HepG2 (cell line): ENCODE results near the gene AHSG. TPM values are rescaled to one million over a fixed set of nuclear protein-coding genes. Genes with fewer than 3 reads are reported as not detected.

Experiments used
- BHLHE40 ChIP-seq: IDR thresholded peaks from 2 replicates; pipeline ENCODE4 v1.6.1; 2011; ENCODE audit warnings: low read length, improper control_type of control experiment
- CBX1 ChIP-seq: IDR thresholded peaks from one replicate; pipeline ENCODE4 v1.6.1; 2016; ENCODE audit warnings: antibody characterized with exemption, low read depth
- DMAP1 ChIP-seq: IDR thresholded peaks from 2 replicates; pipeline ENCODE4 v1.6.1; 2016
- ERF ChIP-seq: IDR thresholded peaks from 2 replicates; pipeline ENCODE4 v1.6.1; 2018; ENCODE audit warnings: missing biosample characterization, missing genetic modification reagents
- KLF6 ChIP-seq: IDR thresholded peaks from 2 replicates; pipeline ENCODE4 v1.8.0; 2016; ENCODE audit warnings: missing biosample characterization, missing genetic modification reagents
- MYNN ChIP-seq: sonication (generic); formaldehyde crosslinking; IDR thresholded peaks from 2 replicates; pipeline ENCODE4 v1.4.0; 2020; ENCODE audit warnings: mild to moderate bottlenecking, low read depth, missing genetic modification reagents
- STAT5B ChIP-seq: sonication (generic); formaldehyde crosslinking; IDR thresholded peaks from 2 replicates; pipeline ENCODE4 v1.4.0; 2020; ENCODE audit warnings: missing genetic modification reagents
- YY1 ChIP-seq: IDR thresholded peaks from 2 replicates; pipeline ENCODE4 v1.6.1; 2011; ENCODE audit warnings: low read length, low read depth, moderate library complexity, mild to moderate bottlenecking; ENCODE audit not compliant: insufficient read depth, insufficient replicate concordance
- ZNF775 ChIP-seq: sonication (generic); formaldehyde crosslinking; IDR thresholded peaks from 2 replicates; pipeline ENCODE4 v1.4.0; 2020; ENCODE audit warnings: missing genetic modification reagents, mild to moderate bottlenecking, moderate library complexity, borderline replicate concordance
- ZSCAN29 ChIP-seq: sonication (generic); formaldehyde crosslinking; conservative IDR thresholded peaks from 2 replicates; pipeline ENCODE4 v1.4.0; 2020; ENCODE audit warnings: mild to moderate bottlenecking, missing genetic modification reagents
- polyA plus RNA-seq, 8 experiments: library from polyadenylated mRNA; depleted of rRNA in 3 of 8; stranded (reverse) in 7 of 8; unstranded in 1 of 8; fragments of >200 nt; fragmentation: Illumina TruSeq in 4 of 8; extraction: Trizol in 4 of 8; gene quantifications; 2 replicates each; pipeline versions ENCODE4 v1.2.1 to v1.2.3, GENCODE V29; 2011 to 2016; ENCODE audit warnings: low read depth in 4 of 8, missing spikeins in 1 of 8, mixed read lengths in 1 of 8; ENCODE audit not compliant: insufficient read depth in 1 of 8
- total RNA-seq, 5 experiments: library from RNA; depleted of rRNA; stranded (reverse); fragments of >200 nt; fragmentation: Illumina TruSeq; extraction: Trizol; gene quantifications; 2 replicates each; pipeline ENCODE4 v1.2.3, GENCODE V29; 2016; ENCODE audit warnings: low read depth in 1 of 5
- TF ChIP-seq, protein P1 (sequence below): sonication (generic); formaldehyde crosslinking; IDR thresholded peaks from 2 replicates; pipeline ENCODE4 v1.4.0; 2020; ENCODE audit warnings: missing genetic modification reagents
- TF ChIP-seq, protein P2 (sequence below): sonication (generic); formaldehyde crosslinking; IDR thresholded peaks from 2 replicates; pipeline ENCODE4 v1.5.0; 2020; ENCODE audit warnings: missing genetic modification reagents
- TF ChIP-seq, protein P3 (sequence below): sonication (generic); formaldehyde crosslinking; IDR thresholded peaks from 2 replicates; pipeline ENCODE4 v1.4.0; 2020; ENCODE audit warnings: missing genetic modification reagents, borderline replicate concordance
- TF ChIP-seq, protein P4 (sequence below): sonication (generic); formaldehyde crosslinking; IDR thresholded peaks from 2 replicates; pipeline ENCODE4 v1.4.0; 2020; ENCODE audit warnings: missing genetic modification reagents
- TF ChIP-seq, protein P5 (sequence below): IDR thresholded peaks from 2 replicates; pipeline ENCODE4 v1.6.1; 2016; ENCODE audit warnings: low read depth, borderline replicate concordance
- TF ChIP-seq, protein P6 (sequence below): sonication (generic); formaldehyde crosslinking; IDR thresholded peaks from 2 replicates; pipeline ENCODE4 v1.4.0; 2020; ENCODE audit warnings: mild to moderate bottlenecking, low read depth, missing genetic modification reagents

Gene AHSG
- total and polyA plus RNA-seq, 2 of the 13 experiments (the other 11 are each of a cell fraction or from before 2014, with no cell fraction given), result 2,043 to 19,152 TPM

DNA sequence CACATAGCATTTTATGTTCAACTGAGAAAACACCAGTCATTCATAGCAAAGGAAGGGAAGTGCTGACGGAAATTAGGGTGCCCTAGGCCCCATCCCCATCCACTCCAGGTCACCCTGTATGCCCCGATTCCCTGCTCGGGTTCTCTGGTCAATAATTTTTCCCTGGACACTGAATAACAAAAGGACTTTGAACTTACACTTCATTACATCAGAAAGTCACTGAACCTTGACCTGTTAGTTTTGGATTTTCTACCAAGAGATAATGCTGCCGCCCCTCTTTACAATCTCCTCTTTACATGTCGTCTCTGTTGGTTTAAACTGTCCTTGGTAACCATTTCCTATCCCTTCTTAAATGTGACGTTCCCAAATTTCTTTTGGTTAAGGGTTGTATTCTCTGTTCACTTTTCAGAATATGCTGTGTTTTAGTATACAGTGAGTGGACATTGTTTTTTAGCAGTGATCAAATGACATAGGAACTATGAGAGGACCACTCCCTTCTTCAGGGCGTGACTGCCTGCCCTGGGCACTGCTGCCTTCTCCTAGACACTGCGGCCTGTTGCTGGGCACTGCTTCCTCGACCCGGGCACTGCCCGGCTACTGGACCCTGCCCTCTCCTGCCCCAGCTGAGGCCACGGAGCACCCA, 13.6 kb upstream of the AHSG start (continued):
- TF ChIP-seq, protein P1, sequence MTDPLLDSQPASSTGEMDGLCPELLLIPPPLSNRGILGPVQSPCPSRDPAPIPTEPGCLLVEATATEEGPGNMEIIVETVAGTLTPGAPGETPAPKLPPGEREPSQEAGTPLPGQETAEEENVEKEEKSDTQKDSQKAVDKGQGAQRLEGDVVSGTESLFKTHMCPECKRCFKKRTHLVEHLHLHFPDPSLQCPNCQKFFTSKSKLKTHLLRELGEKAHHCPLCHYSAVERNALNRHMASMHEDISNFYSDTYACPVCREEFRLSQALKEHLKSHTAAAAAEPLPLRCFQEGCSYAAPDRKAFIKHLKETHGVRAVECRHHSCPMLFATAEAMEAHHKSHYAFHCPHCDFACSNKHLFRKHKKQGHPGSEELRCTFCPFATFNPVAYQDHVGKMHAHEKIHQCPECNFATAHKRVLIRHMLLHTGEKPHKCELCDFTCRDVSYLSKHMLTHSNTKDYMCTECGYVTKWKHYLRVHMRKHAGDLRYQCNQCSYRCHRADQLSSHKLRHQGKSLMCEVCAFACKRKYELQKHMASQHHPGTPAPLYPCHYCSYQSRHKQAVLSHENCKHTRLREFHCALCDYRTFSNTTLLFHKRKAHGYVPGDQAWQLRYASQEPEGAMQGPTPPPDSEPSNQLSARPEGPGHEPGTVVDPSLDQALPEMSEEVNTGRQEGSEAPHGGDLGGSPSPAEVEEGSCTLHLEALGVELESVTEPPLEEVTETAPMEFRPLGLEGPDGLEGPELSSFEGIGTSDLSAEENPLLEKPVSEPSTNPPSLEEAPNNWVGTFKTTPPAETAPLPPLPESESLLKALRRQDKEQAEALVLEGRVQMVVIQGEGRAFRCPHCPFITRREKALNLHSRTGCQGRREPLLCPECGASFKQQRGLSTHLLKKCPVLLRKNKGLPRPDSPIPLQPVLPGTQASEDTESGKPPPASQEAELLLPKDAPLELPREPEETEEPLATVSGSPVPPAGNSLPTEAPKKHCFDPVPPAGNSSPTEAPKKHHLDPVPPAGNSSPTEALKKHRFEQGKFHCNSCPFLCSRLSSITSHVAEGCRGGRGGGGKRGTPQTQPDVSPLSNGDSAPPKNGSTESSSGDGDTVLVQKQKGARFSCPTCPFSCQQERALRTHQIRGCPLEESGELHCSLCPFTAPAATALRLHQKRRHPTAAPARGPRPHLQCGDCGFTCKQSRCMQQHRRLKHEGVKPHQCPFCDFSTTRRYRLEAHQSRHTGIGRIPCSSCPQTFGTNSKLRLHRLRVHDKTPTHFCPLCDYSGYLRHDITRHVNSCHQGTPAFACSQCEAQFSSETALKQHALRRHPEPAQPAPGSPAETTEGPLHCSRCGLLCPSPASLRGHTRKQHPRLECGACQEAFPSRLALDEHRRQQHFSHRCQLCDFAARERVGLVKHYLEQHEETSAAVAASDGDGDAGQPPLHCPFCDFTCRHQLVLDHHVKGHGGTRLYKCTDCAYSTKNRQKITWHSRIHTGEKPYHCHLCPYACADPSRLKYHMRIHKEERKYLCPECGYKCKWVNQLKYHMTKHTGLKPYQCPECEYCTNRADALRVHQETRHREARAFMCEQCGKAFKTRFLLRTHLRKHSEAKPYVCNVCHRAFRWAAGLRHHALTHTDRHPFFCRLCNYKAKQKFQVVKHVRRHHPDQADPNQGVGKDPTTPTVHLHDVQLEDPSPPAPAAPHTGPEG (CRISPR knock-in tag), result no peak
- TF ChIP-seq KLF6, result peak; percentile 62; the same call in 1 of the 2 replicates
- no peak for TF ChIP-seq MYNN
- no peak for TF ChIP-seq BHLHE40
- TF ChIP-seq, protein P2, sequence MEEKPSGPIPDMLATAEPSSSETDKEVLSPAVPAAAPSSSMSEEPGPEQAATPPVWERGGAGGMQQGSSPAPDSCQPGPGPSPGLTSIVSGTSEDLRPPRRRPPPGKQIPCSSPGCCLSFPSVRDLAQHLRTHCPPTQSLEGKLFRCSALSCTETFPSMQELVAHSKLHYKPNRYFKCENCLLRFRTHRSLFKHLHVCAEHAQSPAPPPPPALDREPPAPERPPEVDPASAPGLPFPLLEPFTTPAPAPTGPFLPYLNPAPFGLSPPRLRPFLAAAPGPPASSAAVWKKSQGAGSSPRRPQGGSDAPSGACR (CRISPR knock-in tag), result 0 out of 2 replicates have a peak, but pooled peaks have one; percentile 29
- TF ChIP-seq, protein P3, sequence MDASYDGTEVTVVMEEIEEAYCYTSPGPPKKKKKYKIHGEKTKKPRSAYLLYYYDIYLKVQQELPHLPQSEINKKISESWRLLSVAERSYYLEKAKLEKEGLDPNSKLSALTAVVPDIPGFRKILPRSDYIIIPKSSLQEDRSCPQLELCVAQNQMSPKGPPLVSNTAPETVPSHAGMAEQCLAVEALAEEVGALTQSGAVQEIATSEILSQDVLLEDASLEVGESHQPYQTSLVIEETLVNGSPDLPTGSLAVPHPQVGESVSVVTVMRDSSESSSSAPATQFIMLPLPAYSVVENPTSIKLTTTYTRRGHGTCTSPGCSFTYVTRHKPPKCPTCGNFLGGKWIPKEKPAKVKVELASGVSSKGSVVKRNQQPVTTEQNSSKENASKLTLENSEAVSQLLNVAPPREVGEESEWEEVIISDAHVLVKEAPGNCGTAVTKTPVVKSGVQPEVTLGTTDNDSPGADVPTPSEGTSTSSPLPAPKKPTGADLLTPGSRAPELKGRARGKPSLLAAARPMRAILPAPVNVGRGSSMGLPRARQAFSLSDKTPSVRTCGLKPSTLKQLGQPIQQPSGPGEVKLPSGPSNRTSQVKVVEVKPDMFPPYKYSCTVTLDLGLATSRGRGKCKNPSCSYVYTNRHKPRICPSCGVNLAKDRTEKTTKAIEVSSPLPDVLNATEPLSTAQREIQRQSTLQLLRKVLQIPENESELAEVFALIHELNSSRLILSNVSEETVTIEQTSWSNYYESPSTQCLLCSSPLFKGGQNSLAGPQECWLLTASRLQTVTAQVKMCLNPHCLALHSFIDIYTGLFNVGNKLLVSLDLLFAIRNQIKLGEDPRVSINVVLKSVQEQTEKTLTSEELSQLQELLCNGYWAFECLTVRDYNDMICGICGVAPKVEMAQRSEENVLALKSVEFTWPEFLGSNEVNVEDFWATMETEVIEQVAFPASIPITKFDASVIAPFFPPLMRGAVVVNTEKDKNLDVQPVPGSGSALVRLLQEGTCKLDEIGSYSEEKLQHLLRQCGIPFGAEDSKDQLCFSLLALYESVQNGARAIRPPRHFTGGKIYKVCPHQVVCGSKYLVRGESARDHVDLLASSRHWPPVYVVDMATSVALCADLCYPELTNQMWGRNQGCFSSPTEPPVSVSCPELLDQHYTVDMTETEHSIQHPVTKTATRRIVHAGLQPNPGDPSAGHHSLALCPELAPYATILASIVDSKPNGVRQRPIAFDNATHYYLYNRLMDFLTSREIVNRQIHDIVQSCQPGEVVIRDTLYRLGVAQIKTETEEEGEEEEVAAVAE (CRISPR knock-in tag), result no peak; the same call in 1 of the 2 replicates
- peak; percentile 89 for TF ChIP-seq ZSCAN29
- peak; percentile 55; the same call in 1 of the 2 replicates for TF ChIP-seq DMAP1 (CRISPR knock-in tag)
- TF ChIP-seq, protein P4, sequence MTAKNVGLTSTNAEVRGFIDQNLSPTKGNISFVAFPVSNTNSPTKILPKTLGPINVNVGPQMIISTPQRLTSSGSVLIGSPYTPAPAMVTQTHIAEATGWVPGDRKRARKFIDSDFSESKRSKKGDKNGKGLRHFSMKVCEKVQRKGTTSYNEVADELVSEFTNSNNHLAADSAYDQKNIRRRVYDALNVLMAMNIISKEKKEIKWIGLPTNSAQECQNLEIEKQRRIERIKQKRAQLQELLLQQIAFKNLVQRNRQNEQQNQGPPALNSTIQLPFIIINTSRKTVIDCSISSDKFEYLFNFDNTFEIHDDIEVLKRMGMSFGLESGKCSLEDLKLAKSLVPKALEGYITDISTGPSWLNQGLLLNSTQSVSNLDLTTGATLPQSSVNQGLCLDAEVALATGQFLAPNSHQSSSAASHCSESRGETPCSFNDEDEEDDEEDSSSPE (CRISPR knock-in tag), result 0 out of 2 replicates have a peak, but pooled peaks have one; percentile 19
- TF ChIP-seq, protein P5, sequence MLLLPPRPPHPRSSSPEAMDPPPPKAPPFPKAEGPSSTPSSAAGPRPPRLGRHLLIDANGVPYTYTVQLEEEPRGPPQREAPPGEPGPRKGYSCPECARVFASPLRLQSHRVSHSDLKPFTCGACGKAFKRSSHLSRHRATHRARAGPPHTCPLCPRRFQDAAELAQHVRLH, result no peak
- TF ChIP-seq, protein P6, sequence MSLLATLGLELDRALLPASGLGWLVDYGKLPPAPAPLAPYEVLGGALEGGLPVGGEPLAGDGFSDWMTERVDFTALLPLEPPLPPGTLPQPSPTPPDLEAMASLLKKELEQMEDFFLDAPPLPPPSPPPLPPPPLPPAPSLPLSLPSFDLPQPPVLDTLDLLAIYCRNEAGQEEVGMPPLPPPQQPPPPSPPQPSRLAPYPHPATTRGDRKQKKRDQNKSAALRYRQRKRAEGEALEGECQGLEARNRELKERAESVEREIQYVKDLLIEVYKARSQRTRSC, result no peak
- TF ChIP-seq STAT5B (CRISPR knock-in tag), result no peak
- TF ChIP-seq ERF (CRISPR knock-in tag), result peak; percentile 93
- TF ChIP-seq ZNF775 (CRISPR knock-in tag), result no peak
- no peak for TF ChIP-seq CBX1
- TF ChIP-seq YY1, result no peak
